Measurements from ENCODE around the gene LRRC49. TPM values are rescaled to one million over a fixed set of nuclear protein-coding genes. Genes with fewer than 3 reads are reported as not detected.

Gene LRRC49
- total RNA-seq, 2 donors from 2014 or later = 9.8 to 13.3 TPM

DNA sequence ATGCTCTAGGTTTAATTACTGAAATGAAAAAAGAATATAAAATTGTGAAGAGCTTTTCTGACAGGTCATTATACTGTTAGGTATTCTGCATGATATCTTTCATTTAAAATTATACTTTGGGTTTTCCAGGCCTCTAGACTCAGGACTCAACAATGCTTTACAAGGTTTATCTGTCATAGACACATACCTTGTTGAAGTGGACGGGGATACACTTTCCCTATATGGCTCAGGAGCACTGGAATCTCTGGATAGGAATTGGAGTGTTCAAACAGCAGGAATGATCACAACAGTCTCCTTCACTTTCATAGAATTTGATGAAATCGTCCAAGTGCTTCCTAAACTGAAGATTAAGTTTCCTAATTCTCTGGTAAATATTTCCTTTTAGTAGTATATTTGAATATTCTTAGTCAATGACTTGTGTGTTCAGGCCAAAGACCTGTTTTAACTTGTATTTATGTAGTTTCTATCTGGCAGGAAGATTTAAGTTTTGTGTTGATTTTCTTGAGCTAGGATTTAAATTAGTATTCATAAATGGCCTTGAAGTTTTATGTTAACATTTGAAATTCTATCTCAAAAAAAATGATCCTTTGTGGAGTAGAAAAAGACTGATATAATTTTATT lies 115.7 kb downstream of the LRRC49 start:
- 28% methylated on average over 2 of the region's 2 CpGs for WGBS
- no peak for DNase-seq (ENCODE audit: low spot score)
- Histone ChIP-seq H3K4me3 (no peak overlapping the region), H3K27ac (no peak overlapping the region), H3K36me3 (no peaks in the 10 kb centered on the region), H3K9me3 (no peaks in the 10 kb centered on the region), H3K4me1 (replicated peaks) (no peaks in the 10 kb centered on the region), H3K27me3 (replicated peaks; ENCODE audit: insufficient read depth) (no peaks in the 10 kb centered on the region)
- intact Hi-C loops (cut with DNase I) = no loop called here
- TF ChIP-seq POLR2A (IDR thresholded peaks at IDR 0.05) = no peak
- TF ChIP-seq POLR2AphosphoS5 (IDR thresholded peaks at IDR 0.05) = no peak
- TF ChIP-seq, protein P1, sequence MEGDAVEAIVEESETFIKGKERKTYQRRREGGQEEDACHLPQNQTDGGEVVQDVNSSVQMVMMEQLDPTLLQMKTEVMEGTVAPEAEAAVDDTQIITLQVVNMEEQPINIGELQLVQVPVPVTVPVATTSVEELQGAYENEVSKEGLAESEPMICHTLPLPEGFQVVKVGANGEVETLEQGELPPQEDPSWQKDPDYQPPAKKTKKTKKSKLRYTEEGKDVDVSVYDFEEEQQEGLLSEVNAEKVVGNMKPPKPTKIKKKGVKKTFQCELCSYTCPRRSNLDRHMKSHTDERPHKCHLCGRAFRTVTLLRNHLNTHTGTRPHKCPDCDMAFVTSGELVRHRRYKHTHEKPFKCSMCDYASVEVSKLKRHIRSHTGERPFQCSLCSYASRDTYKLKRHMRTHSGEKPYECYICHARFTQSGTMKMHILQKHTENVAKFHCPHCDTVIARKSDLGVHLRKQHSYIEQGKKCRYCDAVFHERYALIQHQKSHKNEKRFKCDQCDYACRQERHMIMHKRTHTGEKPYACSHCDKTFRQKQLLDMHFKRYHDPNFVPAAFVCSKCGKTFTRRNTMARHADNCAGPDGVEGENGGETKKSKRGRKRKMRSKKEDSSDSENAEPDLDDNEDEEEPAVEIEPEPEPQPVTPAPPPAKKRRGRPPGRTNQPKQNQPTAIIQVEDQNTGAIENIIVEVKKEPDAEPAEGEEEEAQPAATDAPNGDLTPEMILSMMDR (IDR thresholded peaks at IDR 0.05) = no peak

DNA sequence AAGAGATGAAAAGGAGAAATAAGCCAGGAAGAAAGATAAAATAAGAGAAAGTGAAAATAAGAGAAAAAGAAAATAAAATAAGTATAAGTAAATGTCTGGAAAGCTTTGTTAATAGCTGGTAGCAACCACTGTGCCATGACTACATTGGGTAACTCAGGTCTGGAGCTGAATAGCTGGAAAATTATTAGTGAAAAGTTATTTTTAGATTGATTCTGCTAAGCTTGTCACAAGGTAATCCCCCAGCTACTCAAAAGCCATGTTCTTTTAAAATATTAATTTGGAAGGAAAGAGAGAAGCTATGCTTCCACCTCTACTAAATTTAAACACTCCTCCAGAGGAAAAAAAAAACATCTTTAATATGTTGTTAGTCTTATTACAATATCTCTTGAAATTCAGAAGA lies 117.8 kb downstream of the LRRC49 start:
- Histone ChIP-seq H3K27ac (no peak overlapping the region), H3K36me3 (no peaks in the 10 kb centered on the region), H3K4me1 (replicated peaks) (no peaks in the 10 kb centered on the region), H3K27me3 (replicated peaks; ENCODE audit: insufficient read depth) (no peaks in the 10 kb centered on the region), H3K9me3 (no peaks in the 10 kb centered on the region), H3K4me3 (no peak overlapping the region)
- intact Hi-C loops (cut with DNase I) = loop anchor here (5.0 to 10.0 kb wide), 2 partner anchors 374 to 432 kb away; no protein-coding TSS in a partner anchor
- TF ChIP-seq POLR2A (IDR thresholded peaks at IDR 0.05) = no peak
- no peak for DNase-seq (ENCODE audit: low spot score)

DNA sequence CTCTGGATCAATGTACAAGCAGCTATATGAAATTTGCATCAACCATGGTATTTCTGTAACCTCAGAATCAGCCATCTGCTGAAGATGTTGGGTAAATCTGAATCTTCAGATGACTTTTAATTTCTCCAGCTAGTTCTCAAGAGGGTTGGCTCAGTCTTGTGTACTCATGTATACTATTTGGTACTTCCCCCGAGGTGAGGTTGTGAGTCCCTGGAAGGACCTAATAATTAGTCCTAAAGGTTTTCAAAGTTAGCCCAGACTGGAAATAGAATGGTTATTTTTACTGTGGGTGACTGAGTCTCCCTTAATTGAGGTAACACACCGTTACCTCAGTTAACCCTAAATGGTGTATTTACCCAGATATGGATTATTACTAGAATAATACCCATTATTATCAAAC lies 118.4 kb downstream of the LRRC49 start:
- intact Hi-C loops (cut with DNase I) = loop anchor here (5.0 to 10.0 kb wide), 2 partner anchors 374 to 431 kb away; no protein-coding TSS in a partner anchor
- no peaks in the 10 kb centered on the region for H3K9me3 ChIP-seq
- H3K27ac ChIP-seq = no peak overlapping the region
- TF ChIP-seq POLR2A (IDR thresholded peaks at IDR 0.05) = no peak
- TF ChIP-seq, protein P1 (IDR thresholded peaks at IDR 0.05) = no peak
- no peak for TF ChIP-seq POLR2AphosphoS5 (IDR thresholded peaks at IDR 0.05)
- WGBS = 72% methylated on average over 2 of the region's 2 CpGs
- no peak for DNase-seq (ENCODE audit: low spot score)
- no peaks in the 10 kb centered on the region for H3K27me3 ChIP-seq (replicated peaks; ENCODE audit: insufficient read depth)
- no peak overlapping the region for H3K4me3 ChIP-seq
- H3K36me3 ChIP-seq = no peaks in the 10 kb centered on the region
- H3K4me1 ChIP-seq (replicated peaks) = no peaks in the 10 kb centered on the region

DNA sequence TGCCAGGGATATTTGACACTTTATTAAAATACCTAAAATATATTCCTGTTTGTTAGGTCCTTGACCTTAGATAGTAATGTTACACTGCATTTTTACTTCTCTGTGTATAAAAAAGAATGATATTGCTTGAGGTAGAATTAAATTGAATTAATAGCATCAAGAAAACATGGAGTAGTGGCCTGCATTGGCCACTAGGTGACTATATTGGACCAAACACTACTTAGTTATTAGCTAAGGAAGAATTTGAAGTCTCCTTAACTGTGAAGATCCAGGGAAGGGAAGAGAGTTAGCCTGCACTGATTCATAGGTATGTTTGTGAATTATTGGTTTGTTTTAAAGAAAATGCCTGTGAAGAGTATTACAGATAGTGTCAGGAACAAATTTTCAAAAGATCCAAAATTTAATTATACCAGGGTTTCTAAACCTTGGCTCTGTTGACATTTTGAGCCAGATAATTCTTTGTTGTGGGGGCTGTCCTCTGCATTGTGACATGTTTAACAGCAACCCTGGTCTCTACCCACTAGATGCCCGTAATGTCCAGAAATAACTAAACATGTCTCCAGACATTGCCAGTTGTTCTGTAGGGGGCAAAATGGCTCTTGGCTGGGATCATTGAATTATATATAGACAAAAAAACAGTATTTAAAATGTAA lies 119.0 kb downstream of the LRRC49 start:
- H3K27ac ChIP-seq = no peak overlapping the region
- TF ChIP-seq POLR2AphosphoS5 (IDR thresholded peaks at IDR 0.05) (peak; percentile 34), POLR2A (IDR thresholded peaks at IDR 0.05) (no peak)
- TF ChIP-seq, protein P1 (IDR thresholded peaks at IDR 0.05) = peak; percentile 54 to 96 (median 86)
- no peaks in the 10 kb centered on the region for H3K4me1 ChIP-seq (replicated peaks)
- 75% methylated on average over 1 of the region's 1 CpG for WGBS
- H3K27me3 ChIP-seq (replicated peaks; ENCODE audit: insufficient read depth) = no peaks in the 10 kb centered on the region
- no peaks in the 10 kb centered on the region for H3K9me3 ChIP-seq
- H3K4me3 ChIP-seq = no peak overlapping the region
- DNase-seq (ENCODE audit: low spot score) = peak; percentile 46
- H3K36me3 ChIP-seq = no peaks in the 10 kb centered on the region
- intact Hi-C loops (cut with DNase I) = loop anchor here (5.0 to 10.0 kb wide), 2 partner anchors 373 to 431 kb away; no protein-coding TSS in a partner anchor

DNA sequence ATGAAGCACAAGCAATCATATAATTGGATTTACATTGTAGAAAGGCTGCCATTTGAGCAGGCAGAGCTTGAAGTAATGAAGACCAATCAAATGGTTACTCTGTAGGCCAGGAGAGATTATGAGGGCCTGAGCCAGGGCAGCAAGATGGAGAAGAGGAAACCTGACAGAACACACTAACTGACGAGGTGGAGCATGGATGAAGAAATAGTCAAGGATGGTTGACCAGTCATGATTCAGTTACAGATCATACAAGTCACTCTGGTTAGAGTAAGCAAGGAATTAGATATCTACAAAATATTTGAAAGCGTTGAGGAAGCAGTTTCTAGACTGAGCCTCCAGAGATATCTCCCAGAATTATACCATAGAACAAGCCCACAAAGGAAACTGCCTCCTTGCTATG lies 120.8 kb downstream of the LRRC49 start:
- Histone ChIP-seq H3K4me3 (no peak overlapping the region), H3K9me3 (no peaks in the 10 kb centered on the region), H3K27me3 (replicated peaks; ENCODE audit: insufficient read depth) (no peaks in the 10 kb centered on the region), H3K27ac (no peak overlapping the region), H3K4me1 (replicated peaks) (no peaks in the 10 kb centered on the region), H3K36me3 (no peaks in the 10 kb centered on the region)
- 93% methylated on average over 2 of the region's 2 CpGs for WGBS
- intact Hi-C loops (cut with DNase I) = loop anchor here (5.0 to 10.0 kb wide), 2 partner anchors 371 to 429 kb away; no protein-coding TSS in a partner anchor
- DNase-seq (ENCODE audit: low spot score) = no peak
- no peak for TF ChIP-seq POLR2A (IDR thresholded peaks at IDR 0.05)
- TF ChIP-seq POLR2AphosphoS5 (IDR thresholded peaks at IDR 0.05) = no peak
- TF ChIP-seq, protein P1 (IDR thresholded peaks at IDR 0.05) = no peak
